ENCODE measurements around the gene SLC13A4. TPM values are rescaled to one million over a fixed set of nuclear protein-coding genes. Genes with fewer than 3 reads are reported as not detected.
A peak's percentile ranks its signal among the peaks of the same experiment; 100 is the strongest.
"Not testable (repeated sequence)": the region's sequence is repeated elsewhere in the genome, so short reads cannot be mapped to it uniquely, and the experiment has no call there.

Gene SLC13A4
- total RNA-seq, 8 experiments from 2014 or later: 0.60 to 6.5 (median 1.7) TPM

GRCh38 chr7:135744938-135745702, 17.1 kb upstream of the SLC13A4 start:
- 0 to 100% (median 60%) methylated on average over 1 to 6 of the region's 8 CpGs; no CpG with 5 or more reads in 2 of the 10 experiments for WGBS, 10 experiments
- Histone ChIP-seq H3K4me3 (no peak overlapping the region), H3K4me1 (replicated peaks in 1 of 2) (no peaks in the 10 kb centered on the region), H3K27ac (no peak overlapping the region)
- in situ Hi-C loops (cut with MboI; ENCODE audit: low pct_unique_long_range_greater_than_20kb in 2 of 9, low sequenced_read_pairs in 9 of 9, unreplicated experiment in 9 of 9): no loop called here
- ATAC-seq (replicated peaks in 6 of 8): peak in 3 of 8 experiments; percentile 56 to 71 (median 61)

GRCh38 chr7:135743907-135744731, 16.1 kb upstream of the SLC13A4 start:
- Histone ChIP-seq H3K4me1 (replicated peaks in 1 of 2) (no peaks in the 10 kb centered on the region), H3K4me3 (no peak overlapping the region), H3K27ac (no peak overlapping the region)
- 19 to 89% (median 71%) methylated on average over 2 to 7 of the region's 14 CpGs for WGBS, 10 experiments
- ATAC-seq (replicated peaks in 6 of 8): peak in 1 of 8 experiments; percentile 1
- in situ Hi-C loops (cut with MboI; ENCODE audit: low pct_unique_long_range_greater_than_20kb in 2 of 9, low sequenced_read_pairs in 9 of 9, unreplicated experiment in 9 of 9): no loop called here

GRCh38 chr7:135742371-135742770, 14.4 kb upstream of the SLC13A4 start:
- 6 to 90% (median 71%) methylated on average over 2 to 4 of the region's 4 CpGs; no CpG with 5 or more reads in 5 of the 10 experiments for WGBS, 10 experiments
- ATAC-seq (replicated peaks in 6 of 8): peak in 1 of 8 experiments; percentile 1
- in situ Hi-C loops (cut with MboI; ENCODE audit: low pct_unique_long_range_greater_than_20kb in 2 of 9, low sequenced_read_pairs in 9 of 9, unreplicated experiment in 9 of 9): no loop called here
- Histone ChIP-seq H3K4me1 (replicated peaks in 1 of 2) (no peaks in the 10 kb centered on the region), H3K27ac (no peak overlapping the region), H3K4me3 (no peak overlapping the region)

GRCh38 chr7:135741905-135742304, 13.9 kb upstream of the SLC13A4 start:
- 42 to 65% methylated on average over 2 of the region's 2 CpGs; no CpG with 5 or more reads in 8 of the 10 experiments for WGBS, 10 experiments
- in situ Hi-C loops (cut with MboI; ENCODE audit: low pct_unique_long_range_greater_than_20kb in 2 of 9, low sequenced_read_pairs in 9 of 9, unreplicated experiment in 9 of 9): no loop called here
- ATAC-seq (replicated peaks in 6 of 8): no peak

GRCh38 chr7:135740889-135741288, 12.9 kb upstream of the SLC13A4 start:
- in situ Hi-C loops (cut with MboI; ENCODE audit: low pct_unique_long_range_greater_than_20kb in 2 of 9, low sequenced_read_pairs in 9 of 9, unreplicated experiment in 9 of 9): no loop called here
- no peak overlapping the region for H3K4me3 ChIP-seq
- 67 to 96% (median 80%) methylated on average over 1 to 3 of the region's 3 CpGs; no CpG with 5 or more reads in 2 of the 10 experiments for WGBS, 10 experiments
- ATAC-seq (replicated peaks in 6 of 8): no peak
- no peak overlapping the region for H3K27ac ChIP-seq
- no peaks in the 10 kb centered on the region for H3K4me1 ChIP-seq (replicated peaks in 1 of 2)

More at GRCh38 chr7:135741905-135742304, 13.9 kb upstream of the SLC13A4 start:
- Histone ChIP-seq H3K27ac (no peak overlapping the region), H3K4me1 (replicated peaks in 1 of 2) (no peaks in the 10 kb centered on the region), H3K4me3 (no peak overlapping the region)

GRCh38 chr7:135737306-135737647, 9.3 kb upstream of the SLC13A4 start:
- H3K4me3 ChIP-seq; in situ Hi-C loops (cut with MboI; ENCODE audit: low pct_unique_long_range_greater_than_20kb in 2 of 9, low sequenced_read_pairs in 9 of 9, unreplicated experiment in 9 of 9); H3K27ac ChIP-seq; ATAC-seq (replicated peaks in 6 of 8); H3K4me1 ChIP-seq (replicated peaks in 1 of 2): not testable (repeated sequence)
- WGBS, 10 experiments: 92 to 100% (median 97%) methylated on average over 1 to 7 of the region's 10 CpGs; no CpG with 5 or more reads in 2 of the 10 experiments

- Histone ChIP-seq H3K27ac (no peak overlapping the region), H3K4me1 (replicated peaks in 1 of 2) (no peaks in the 10 kb centered on the region), H3K4me3 (no peak overlapping the region)
- in situ Hi-C loops (cut with MboI; ENCODE audit: low pct_unique_long_range_greater_than_20kb in 2 of 9, low sequenced_read_pairs in 9 of 9, unreplicated experiment in 9 of 9): no loop called here
- 43 to 100% (median 93%) methylated on average over 1 to 4 of the region's 6 CpGs; no CpG with 5 or more reads in 3 of the 10 experiments for WGBS, 10 experiments
- no peak for ATAC-seq (replicated peaks in 6 of 8)
Observed at GRCh38 chr7:135736586-135737305, 8.8 kb upstream of the SLC13A4 start.

GRCh38 chr7:135734343-135734689, 6.3 kb upstream of the SLC13A4 start:
- 83 to 100% (median 100%) methylated on average over 1 of the region's 1 CpG; no CpG with 5 or more reads in 5 of the 10 experiments for WGBS, 10 experiments
- no peak for ATAC-seq (replicated peaks in 6 of 8)
- no peak overlapping the region for H3K27ac ChIP-seq
- no peaks in the 10 kb centered on the region for H3K4me1 ChIP-seq (replicated peaks in 1 of 2)
- in situ Hi-C loops (cut with MboI; ENCODE audit: low pct_unique_long_range_greater_than_20kb in 2 of 9, low sequenced_read_pairs in 9 of 9, unreplicated experiment in 9 of 9): no loop called here
- no peak overlapping the region for H3K4me3 ChIP-seq

- Histone ChIP-seq H3K27ac (no peak overlapping the region), H3K4me1 (replicated peaks in 1 of 2) (no peaks in the 10 kb centered on the region), H3K4me3 (no peak overlapping the region)
- in situ Hi-C loops (cut with MboI; ENCODE audit: low pct_unique_long_range_greater_than_20kb in 2 of 9, low sequenced_read_pairs in 9 of 9, unreplicated experiment in 9 of 9): no loop called here
- ATAC-seq (replicated peaks in 6 of 8): no peak
- 72 to 96% (median 85%) methylated on average over 1 to 15 of the region's 21 CpGs; no CpG with 5 or more reads in 1 of the 10 experiments for WGBS, 10 experiments
Observed at GRCh38 chr7:135733603-135734342, 5.8 kb upstream of the SLC13A4 start.

GRCh38 chr7:135731131-135731530, 3.1 kb upstream of the SLC13A4 start:
- H3K27ac ChIP-seq: no peak overlapping the region
- in situ Hi-C loops (cut with MboI; ENCODE audit: low pct_unique_long_range_greater_than_20kb in 2 of 9, low sequenced_read_pairs in 9 of 9, unreplicated experiment in 9 of 9): no loop called here
- no peak for ATAC-seq (replicated peaks in 6 of 8)
- WGBS, 10 experiments: 50 to 100% (median 92%) methylated on average over 1 to 4 of the region's 4 CpGs; no CpG with 5 or more reads in 1 of the 10 experiments
- no peak overlapping the region for H3K4me3 ChIP-seq
- H3K4me1 ChIP-seq (replicated peaks in 1 of 2): no peaks in the 10 kb centered on the region

- ATAC-seq (replicated peaks in 6 of 8): no peak
- no peak overlapping the region for H3K4me3 ChIP-seq
- no peaks in the 10 kb centered on the region for H3K4me1 ChIP-seq (replicated peaks in 1 of 2)
- in situ Hi-C loops (cut with MboI; ENCODE audit: low pct_unique_long_range_greater_than_20kb in 2 of 9, low sequenced_read_pairs in 9 of 9, unreplicated experiment in 9 of 9): no loop called here
- H3K27ac ChIP-seq: no peak overlapping the region
- 0 to 100% (median 85%) methylated on average over 1 to 5 of the region's 5 CpGs for WGBS, 10 experiments
Observed at GRCh38 chr7:135729230-135729629, 1.2 kb upstream of the SLC13A4 start.

GRCh38 chr7:135726911-135727673, 894 bp downstream of the SLC13A4 start:
- ATAC-seq (replicated peaks in 6 of 8): no peak
- no peak overlapping the region for H3K27ac ChIP-seq
- 40 to 100% (median 92%) methylated on average over 1 to 6 of the region's 30 CpGs; no CpG with 5 or more reads in 2 of the 10 experiments for WGBS, 10 experiments
- no peak overlapping the region for H3K4me3 ChIP-seq
- in situ Hi-C loops (cut with MboI; ENCODE audit: low pct_unique_long_range_greater_than_20kb in 2 of 9, low sequenced_read_pairs in 9 of 9, unreplicated experiment in 9 of 9): no loop called here
- H3K4me1 ChIP-seq (replicated peaks in 1 of 2): no peaks in the 10 kb centered on the region

All from motor neuron (in vitro differentiated cells).